Kidney epithelial cell (primary cell): ENCODE data around the gene CDIP1. TPM values are rescaled to one million over a fixed set of nuclear protein-coding genes. Genes with fewer than 3 reads are reported as not detected.

ENCODE experiments used
- DNase-seq: peaks from one replicate; pipeline ENCODE4 v3.0.0-alpha.2; 2010; ENCODE audit warnings: low read depth
- H3K27me3 ChIP-seq: 2 replicates; pipeline ENCODE4 v1.6.0; 2011; ENCODE audit warnings: low read length; ENCODE audit not compliant: control insufficient read depth, insufficient read depth
- H3K36me3 ChIP-seq: 2 replicates; pipeline ENCODE4 v1.5.1; 2011; ENCODE audit warnings: low read length; ENCODE audit not compliant: control insufficient read depth, insufficient read depth
- H3K4me3 ChIP-seq: 2 replicates; pipeline ENCODE4 v1.5.1; 2011; ENCODE audit warnings: low read depth, mild to moderate bottlenecking, control low read depth, low read length
- CTCF ChIP-seq: IDR thresholded peaks from 2 replicates; pipeline ENCODE4 v1.5.1; 2011; ENCODE audit warnings: mild to moderate bottlenecking, moderate library complexity, low read length, control low read depth, inconsistent platforms; ENCODE audit not compliant: insufficient read depth, poor library complexity, severe bottlenecking
- total RNA-seq: library from RNA; depleted of rRNA; stranded (reverse); fragments of >200 nt; gene quantifications from 2 replicates; pipeline ENCODE4 v1.2.3, GENCODE V29; 2015

Gene CDIP1
- total RNA-seq, 1 donor from 2014 or later, result 16.8 TPM

DNA sequence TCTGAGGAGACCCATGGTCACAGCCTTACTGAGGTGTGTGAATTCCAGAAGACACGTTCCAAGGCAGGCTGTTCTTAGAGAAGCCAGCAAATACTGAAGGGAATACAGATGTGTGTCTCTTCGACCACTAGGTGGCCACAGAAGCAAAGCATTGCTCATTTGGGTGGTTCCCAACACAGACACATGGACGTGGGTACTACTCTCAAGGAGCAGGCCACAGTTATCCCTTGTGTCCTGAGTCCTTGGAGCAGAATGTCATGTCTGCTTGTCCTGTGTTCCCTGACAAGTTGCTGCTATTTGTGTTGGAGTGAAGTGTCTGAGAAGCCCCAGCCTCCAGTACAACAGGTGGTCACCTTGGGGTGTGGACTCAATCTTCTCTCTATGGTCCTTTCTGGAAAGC is 32.1 kb downstream of the CDIP1 start:
- Histone ChIP-seq H3K36me3 (peaks cover 4% of the 10 kb centered on the region), H3K4me3 (no peak overlapping the region), H3K27me3 (no peaks in the 10 kb centered on the region)
- TF ChIP-seq CTCF, result peak; percentile 82
- no peak for DNase-seq

GRCh38 chr16:4505356-4506147 is 33.0 kb downstream of the CDIP1 start:
- TF ChIP-seq CTCF, result no peak
- no peak overlapping the region for H3K4me3 ChIP-seq
- no peak for DNase-seq
- H3K36me3 ChIP-seq, result peaks cover 4% of the 10 kb centered on the region
- H3K27me3 ChIP-seq, result no peaks in the 10 kb centered on the region

DNA sequence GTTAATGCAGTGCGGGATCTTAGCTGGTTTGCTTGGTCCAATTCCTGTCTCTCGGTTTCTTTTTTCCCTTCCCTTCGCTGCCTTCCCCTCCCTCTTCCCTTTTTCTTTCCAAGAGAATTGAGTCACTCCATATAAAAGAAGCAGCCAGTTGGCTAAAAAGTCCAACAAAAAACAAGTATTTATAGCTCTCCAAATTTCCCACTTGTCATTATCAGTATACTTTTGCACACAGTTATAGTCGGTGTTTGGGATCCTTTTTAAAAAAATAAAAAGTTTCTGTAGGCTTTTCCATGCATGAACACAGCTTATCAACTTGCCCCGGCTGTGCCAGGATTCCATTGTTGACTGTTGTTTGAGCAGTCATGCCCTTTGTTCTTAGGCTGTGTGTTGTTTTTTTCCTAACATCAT is 37.5 kb downstream of the CDIP1 start:
- Histone ChIP-seq H3K27me3 (no peaks in the 10 kb centered on the region), H3K36me3 (no peaks in the 10 kb centered on the region), H3K4me3 (no peak overlapping the region)
- no peak for TF ChIP-seq CTCF
- DNase-seq, result no peak

DNA sequence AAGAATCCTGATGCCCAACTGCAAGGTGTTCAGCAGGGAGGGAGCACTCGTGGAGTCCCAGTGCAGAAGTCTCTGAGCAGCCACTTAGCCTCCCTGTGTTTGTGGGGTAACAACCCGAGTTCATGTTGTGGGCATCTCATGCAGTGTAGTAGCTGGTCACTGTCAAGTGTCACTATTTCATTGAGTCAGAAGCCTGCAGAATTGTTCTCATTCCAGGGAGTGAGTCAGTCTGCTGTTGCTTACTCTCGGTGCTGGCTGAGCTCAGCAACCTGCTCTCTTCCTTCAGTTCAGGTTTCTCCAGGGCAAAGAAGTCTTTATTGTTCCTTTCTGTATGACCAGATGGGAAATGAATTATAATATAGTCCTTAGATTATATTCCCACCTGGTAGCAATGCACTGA is 38.3 kb downstream of the CDIP1 start:
- H3K4me3 ChIP-seq, result no peak overlapping the region
- TF ChIP-seq CTCF, result no peak
- no peak for DNase-seq
- H3K27me3 ChIP-seq, result no peaks in the 10 kb centered on the region
- no peaks in the 10 kb centered on the region for H3K36me3 ChIP-seq

DNA sequence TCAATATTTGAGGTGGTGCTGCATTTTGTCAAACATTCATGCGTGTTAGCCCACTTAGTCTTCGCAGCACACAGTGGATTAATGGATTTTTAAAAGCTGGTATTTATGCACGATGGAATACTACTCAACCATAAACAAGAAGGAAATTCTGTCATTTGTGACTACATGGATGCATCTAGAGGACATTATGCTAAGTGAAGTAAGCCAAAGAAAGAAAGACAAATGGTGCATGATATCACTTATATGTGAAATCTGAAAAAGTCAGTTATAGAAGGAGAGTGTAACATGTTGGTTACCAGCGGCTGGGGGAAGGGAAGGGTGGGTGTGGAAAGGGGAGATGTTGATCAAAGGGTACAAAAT is 39.4 kb downstream of the CDIP1 start:
- Histone ChIP-seq H3K4me3 (no peak overlapping the region), H3K27me3 (no peaks in the 10 kb centered on the region), H3K36me3 (no peaks in the 10 kb centered on the region)
- no peak for TF ChIP-seq CTCF
- DNase-seq, result no peak
